IMR-90 (cell line): ENCODE results near the gene PAXX. TPM values are rescaled to one million over a fixed set of nuclear protein-coding genes. Genes with fewer than 3 reads are reported as not detected.

Experiments used
- ATAC-seq: fragments of 200-7000 bp; cut with Tn5 transposase; 2 replicates; pipeline ENCODE4 v1.9.1; 2020; ENCODE audit warnings: low read depth, mild to moderate bottlenecking, moderate library complexity
- BruUV-seq: library from RNA; stranded (reverse); fragments of 400-500 nt; replicated peaks from 2 replicates; lab custom pipeline; 2021; lab: Mats Ljungman, UMichigan
- CTCF ChIA-PET: fragments of 300-600 bp; formaldehyde crosslinking; extraction: SDS; loops from one replicate; lab custom pipeline; 2021; ENCODE audit warnings: antibody characterized with exemption; lab: Yijun Ruan, JAX
- POLR2A ChIA-PET: fragments of 300-600 bp; sonication (Branson Sonifier 250); formaldehyde crosslinking; loops from one replicate; lab custom pipeline; 2022; ENCODE audit warnings: antibody characterized with exemption; ENCODE audit not compliant: unreplicated experiment; lab: Charles Lee
- DNase-seq: peaks from one replicate; pipeline ENCODE4 v3.0.0; 2013
- H2AFZ ChIP-seq: replicated peaks from 2 replicates; pipeline ENCODE3; 2013; ENCODE audit warnings: low read length, mild to moderate bottlenecking; ENCODE audit not compliant: poor library complexity
- H2AK5ac ChIP-seq: 2 replicates; pipeline ENCODE4 v1.6.1; 2013; ENCODE audit warnings: low read depth, low read length, inconsistent platforms
- H2AK9ac ChIP-seq: replicated peaks from 2 replicates; pipeline ENCODE3; 2013; ENCODE audit warnings: mild to moderate bottlenecking, low read depth, low read length, moderate library complexity; ENCODE audit not compliant: poor library complexity
- H2BK120ac ChIP-seq: 2 replicates; pipeline ENCODE4 v1.6.1; 2013; ENCODE audit warnings: low read depth, low read length, inconsistent platforms
- H2BK15ac ChIP-seq: 3 replicates; pipeline ENCODE4 v1.6.1; 2013; ENCODE audit warnings: low read depth, low read length, inconsistent platforms
- H2BK20ac ChIP-seq: 2 replicates; pipeline ENCODE4 v1.6.1; 2013; ENCODE audit warnings: low read depth, mild to moderate bottlenecking, inconsistent platforms, low read length, moderate library complexity
- H2BK5ac ChIP-seq: 2 replicates; pipeline ENCODE4 v1.6.1; 2013; ENCODE audit warnings: mild to moderate bottlenecking, low read depth, low read length, inconsistent platforms; ENCODE audit not compliant: poor library complexity, severe bottlenecking
- H3K14ac ChIP-seq: replicated peaks from 2 replicates; pipeline ENCODE4 v1.6.1; 2013; ENCODE audit warnings: low read depth, low read length, inconsistent platforms
- H3K18ac ChIP-seq: 2 replicates; pipeline ENCODE4 v1.6.1; 2013; ENCODE audit warnings: low read depth, low read length, control low read depth
- H3K23ac ChIP-seq: 2 replicates; pipeline ENCODE4 v1.6.1; 2013; ENCODE audit warnings: low read depth, low read length, inconsistent platforms
- H3K27ac ChIP-seq: 2 replicates; pipeline ENCODE4 v1.5.1; 2013; ENCODE audit warnings: mild to moderate bottlenecking, control low read depth, low read length; ENCODE audit not compliant: insufficient read depth
- H3K27me3 ChIP-seq: 2 replicates; pipeline ENCODE4 v1.6.1; 2013; ENCODE audit warnings: low read length; ENCODE audit not compliant: control insufficient read depth, insufficient read depth
- H3K36me3 ChIP-seq: 2 replicates; pipeline ENCODE4 v1.6.1; 2013; ENCODE audit warnings: low read length, mixed read lengths; ENCODE audit not compliant: control insufficient read depth, insufficient read depth
- H3K4ac ChIP-seq: 2 replicates; pipeline ENCODE4 v1.6.1; 2013; ENCODE audit warnings: low read depth, low read length, inconsistent platforms
- H3K4me1 ChIP-seq: 2 replicates; pipeline ENCODE4 v1.6.1; 2013; ENCODE audit warnings: low read length, mixed read lengths; ENCODE audit not compliant: control insufficient read depth, insufficient read depth
- H3K4me2 ChIP-seq: 2 replicates; pipeline ENCODE4 v1.6.1; 2013; ENCODE audit warnings: low read depth, mild to moderate bottlenecking, control low read depth, low read length, moderate library complexity
- H3K4me3 ChIP-seq: 2 replicates; pipeline ENCODE4 v1.5.1; 2013; ENCODE audit warnings: low read depth, mild to moderate bottlenecking, control low read depth, low read length, moderate library complexity; ENCODE audit not compliant: insufficient read depth
- H3K56ac ChIP-seq: 2 replicates; pipeline ENCODE4 v1.6.1; 2013; ENCODE audit warnings: low read length, inconsistent platforms; ENCODE audit not compliant: insufficient read depth; ENCODE audit errors: extremely low read depth
- H3K79me1 ChIP-seq, 2 experiments: 2 replicates each; pipeline ENCODE4 v1.6.1; 2013; ENCODE audit warnings: low read length in 2 of 2, inconsistent platforms in 1 of 2, low read depth in 1 of 2
- H3K9ac ChIP-seq: 2 replicates; pipeline ENCODE4 v1.6.1; 2013; ENCODE audit warnings: low read depth, low read length, control low read depth
- H3K9me1 ChIP-seq: 2 replicates; pipeline ENCODE4 v1.6.1; 2013; ENCODE audit warnings: low read length, inconsistent platforms; ENCODE audit not compliant: insufficient read depth
- H3K9me3 ChIP-seq: 2 replicates; pipeline ENCODE4 v1.6.1; 2013; ENCODE audit warnings: low read length; ENCODE audit not compliant: control insufficient read depth, insufficient read depth
- H4K20me1 ChIP-seq: 2 replicates; pipeline ENCODE4 v1.6.1; 2013; ENCODE audit warnings: low read length, inconsistent platforms; ENCODE audit not compliant: insufficient read depth
- H4K5ac ChIP-seq: 2 replicates; pipeline ENCODE4 v1.6.1; 2013; ENCODE audit warnings: mild to moderate bottlenecking, low read depth, low read length, control low read depth
- H4K8ac ChIP-seq, 2 experiments: 2 replicates each; pipeline ENCODE4 v1.6.1; 2013; ENCODE audit warnings: low read depth in 2 of 2, low read length in 2 of 2, control low read depth in 1 of 2, inconsistent platforms in 1 of 2
- H4K91ac ChIP-seq: 2 replicates; pipeline ENCODE4 v1.6.1; 2013; ENCODE audit warnings: low read depth, low read length, inconsistent platforms; ENCODE audit not compliant: insufficient read depth
- BHLHE40 ChIP-seq: fragments of 150-350 bp; IDR thresholded peaks from 2 replicates; pipeline ENCODE4 v1.6.1; 2016; ENCODE audit warnings: mild to moderate bottlenecking, low read depth, low read length
- CHD1 ChIP-seq: IDR thresholded peaks from 2 replicates; pipeline ENCODE4 v1.6.1; 2012; ENCODE audit warnings: low read depth, low read length, improper control_type of control experiment
- MAFK ChIP-seq: IDR thresholded peaks from 2 replicates; pipeline ENCODE4 v1.6.1; 2012; ENCODE audit warnings: low read depth, low read length, improper control_type of control experiment
- MAZ ChIP-seq: IDR thresholded peaks from 2 replicates; pipeline ENCODE4 v1.6.1; 2012; ENCODE audit warnings: low read depth, mild to moderate bottlenecking, low read length, improper control_type of control experiment, moderate library complexity, borderline replicate concordance
- MXI1 ChIP-seq: IDR thresholded peaks from 2 replicates; pipeline ENCODE4 v1.6.1; 2012; ENCODE audit warnings: low read depth, mild to moderate bottlenecking, low read length, moderate library complexity, borderline replicate concordance
- NFE2L2 ChIP-seq: fragments of 150-350 bp; IDR thresholded peaks from 2 replicates; pipeline ENCODE4 v1.6.1; 2016; ENCODE audit warnings: low read depth, mild to moderate bottlenecking, low read length
- POLR2A ChIP-seq: IDR thresholded peaks from 2 replicates; pipeline ENCODE4 v1.6.1; 2012; ENCODE audit warnings: mild to moderate bottlenecking, low read depth, low read length
- RAD21 ChIP-seq: IDR thresholded peaks from 2 replicates; pipeline ENCODE4 v1.6.1; 2012; ENCODE audit warnings: low read length, improper control_type of control experiment
- RCOR1 ChIP-seq: IDR thresholded peaks from 2 replicates; pipeline ENCODE4 v1.6.1; 2012; ENCODE audit warnings: mild to moderate bottlenecking, low read length, improper control_type of control experiment; ENCODE audit not compliant: insufficient replicate concordance
- RFX5 ChIP-seq: IDR thresholded peaks from 2 replicates; pipeline ENCODE4 v1.8.0; 2012; ENCODE audit warnings: low read depth, mild to moderate bottlenecking, low read length, moderate library complexity
- WGBS, 2 experiments: methylation state at CpG; one replicate each; pipeline versions ENCODE4 v1.1.5 to v1.1.7; 2013; ENCODE audit warnings: missing lambda C conversion rate in 2 of 2; ENCODE audit not compliant: insufficient read length in 1 of 2; ENCODE audit errors: extremely low coverage in 2 of 2; 5-methylcytosine and 5-hydroxymethylcytosine counted together
- dilution Hi-C: fragments of 300-500 bp; cut with HindIII; formaldehyde crosslinking; loops from one replicate; pipeline ENCODE4 v1.14.3; 2018; ENCODE audit warnings: low sequenced_read_pairs; ENCODE audit not compliant: unreplicated experiment
- in situ Hi-C: fragments of 300-500 bp; cut with MboI; formaldehyde crosslinking; loops from 3 replicates; pipeline ENCODE4 v1.14.3; 2019; ENCODE audit warnings: low sequenced_read_pairs, inconsistent platforms, mixed read lengths
- intact Hi-C: fragments of 100-400 bp; cut with micrococcal nuclease; formaldehyde crosslinking; loops from 2 replicates; pipeline ENCODE4 v1.10.0; 2022
- polyA plus RNA-seq, 3 experiments: library from polyadenylated mRNA; depleted of rRNA; stranded (reverse); fragments of >200 nt; gene quantifications; 2 replicates each; pipeline ENCODE4 v1.2.3, GENCODE V29; 2012; ENCODE audit warnings: low replicate concordance in 1 of 3
- total RNA-seq: library from RNA; depleted of rRNA; stranded (reverse); fragments of >200 nt; gene quantifications from 2 replicates; pipeline ENCODE4 v1.2.3, GENCODE V29; 2012
- TF ChIP-seq, protein P1 (sequence below): conservative IDR thresholded peaks from 2 replicates; pipeline ENCODE4 v1.5.1; 2012; ENCODE audit warnings: mild to moderate bottlenecking, low read depth, low read length, improper control_type of control experiment

PAXX gene
- total and polyA plus RNA-seq, 2 of the 4 experiments (the other 2 are of a cell fraction) = 5.7 to 24.6 TPM

- in situ Hi-C loops (no loop called here), intact Hi-C loops (no loop called here), dilution Hi-C loops (no loop called here)
- H3K4me3 ChIP-seq = no peak overlapping the region
- H4K8ac ChIP-seq = no peak overlapping the region
- H2AK5ac ChIP-seq = no peak overlapping the region
- no peak overlapping the region for H3K18ac ChIP-seq
- H3K4me2 ChIP-seq = no peak overlapping the region
- CTCF ChIA-PET = no interaction called here
- H3K9me1 ChIP-seq = no peaks in the 10 kb centered on the region
- no peaks in the 10 kb centered on the region for H4K20me1 ChIP-seq
- no peak overlapping the region for H2BK120ac ChIP-seq
- no peaks in the 10 kb centered on the region for H3K4me1 ChIP-seq
- POLR2A ChIA-PET = no interaction called here
- no peak overlapping the region for H2AFZ ChIP-seq
- H4K91ac ChIP-seq = no peak overlapping the region
- no peak overlapping the region for H2BK20ac ChIP-seq
- no peak overlapping the region for H3K27ac ChIP-seq
- no TSS peak for BruUV-seq
- H4K5ac ChIP-seq = no peak overlapping the region
- no peak overlapping the region for H2AK9ac ChIP-seq
- H3K9me3 ChIP-seq = no peaks in the 10 kb centered on the region; the same call in 1 of the 2 replicates
- TF ChIP-seq BHLHE40 (no peak), MAZ (no peak), POLR2A (no peak), MXI1 (no peak), CHD1 (no peak), RFX5 (no peak), RCOR1 (no peak), MAFK (no peak), RAD21 (no peak), NFE2L2 (no peak)
- TF ChIP-seq, protein P1, sequence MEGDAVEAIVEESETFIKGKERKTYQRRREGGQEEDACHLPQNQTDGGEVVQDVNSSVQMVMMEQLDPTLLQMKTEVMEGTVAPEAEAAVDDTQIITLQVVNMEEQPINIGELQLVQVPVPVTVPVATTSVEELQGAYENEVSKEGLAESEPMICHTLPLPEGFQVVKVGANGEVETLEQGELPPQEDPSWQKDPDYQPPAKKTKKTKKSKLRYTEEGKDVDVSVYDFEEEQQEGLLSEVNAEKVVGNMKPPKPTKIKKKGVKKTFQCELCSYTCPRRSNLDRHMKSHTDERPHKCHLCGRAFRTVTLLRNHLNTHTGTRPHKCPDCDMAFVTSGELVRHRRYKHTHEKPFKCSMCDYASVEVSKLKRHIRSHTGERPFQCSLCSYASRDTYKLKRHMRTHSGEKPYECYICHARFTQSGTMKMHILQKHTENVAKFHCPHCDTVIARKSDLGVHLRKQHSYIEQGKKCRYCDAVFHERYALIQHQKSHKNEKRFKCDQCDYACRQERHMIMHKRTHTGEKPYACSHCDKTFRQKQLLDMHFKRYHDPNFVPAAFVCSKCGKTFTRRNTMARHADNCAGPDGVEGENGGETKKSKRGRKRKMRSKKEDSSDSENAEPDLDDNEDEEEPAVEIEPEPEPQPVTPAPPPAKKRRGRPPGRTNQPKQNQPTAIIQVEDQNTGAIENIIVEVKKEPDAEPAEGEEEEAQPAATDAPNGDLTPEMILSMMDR = no peak
- peak; percentile 12; the same call in 1 of the 2 replicates for ATAC-seq
- DNase-seq = no peak
- H3K4ac ChIP-seq = no peak overlapping the region
- no peaks in the 10 kb centered on the region for H3K36me3 ChIP-seq
- H3K9ac ChIP-seq = no peak overlapping the region
- no peak overlapping the region for H3K23ac ChIP-seq
- no peaks in the 10 kb centered on the region for H3K79me1 ChIP-seq
- no peak overlapping the region for H3K56ac ChIP-seq
- H3K27me3 ChIP-seq = peaks cover 52% of the 10 kb centered on the region
- WGBS, 2 experiments = 12% methylated on average over 23 of the region's 48 CpGs; no CpG with 5 or more reads in 1 of the 2 experiments
- no peak overlapping the region for H2BK15ac ChIP-seq
- no peak overlapping the region for H2BK5ac ChIP-seq
- H3K14ac ChIP-seq = no peak overlapping the region
Observed at GRCh38 chr9:136985027-136985602, 7.1 kb upstream of the PAXX start.
